ENCODE measurements around the gene HELZ2.

The HELZ2 gene

DNA sequence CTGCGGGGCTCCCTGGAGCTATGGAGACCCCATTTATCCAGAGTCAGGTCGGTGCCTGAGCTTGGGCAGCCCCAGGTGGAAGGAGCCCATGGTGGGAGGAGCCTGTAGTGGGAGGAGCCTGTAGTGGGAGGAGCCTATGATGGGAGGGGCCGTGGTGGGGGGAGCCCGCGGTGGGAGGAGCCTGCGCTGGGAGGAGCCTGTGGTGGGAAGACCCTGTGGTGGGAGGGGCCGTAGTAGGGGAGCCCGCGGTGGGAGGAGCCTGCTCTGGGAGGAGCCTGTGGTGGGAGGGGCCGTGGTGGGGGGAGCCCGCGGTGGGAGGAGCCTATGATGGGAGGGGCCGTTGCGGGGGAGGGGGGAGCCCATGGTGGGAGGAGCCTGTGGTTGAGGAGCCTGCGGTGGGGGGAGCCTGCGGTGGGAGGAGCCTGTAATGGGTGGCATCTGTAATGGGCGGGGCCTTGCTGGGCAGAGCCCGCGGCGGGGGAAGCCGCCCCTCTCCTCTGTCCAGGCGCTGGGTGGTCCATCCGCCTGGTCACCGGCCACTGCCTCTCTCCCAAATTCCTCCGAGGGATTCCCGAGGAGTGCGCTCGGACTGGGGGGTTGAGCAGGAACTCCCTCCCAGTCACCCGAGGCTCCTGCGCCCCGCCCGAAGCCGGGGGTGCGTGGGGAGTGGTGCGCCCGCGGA is 20.6 kb downstream of the HELZ2 start:
- DNase-seq (ENCODE audit: low spot score), result peak; percentile 88

DNA sequence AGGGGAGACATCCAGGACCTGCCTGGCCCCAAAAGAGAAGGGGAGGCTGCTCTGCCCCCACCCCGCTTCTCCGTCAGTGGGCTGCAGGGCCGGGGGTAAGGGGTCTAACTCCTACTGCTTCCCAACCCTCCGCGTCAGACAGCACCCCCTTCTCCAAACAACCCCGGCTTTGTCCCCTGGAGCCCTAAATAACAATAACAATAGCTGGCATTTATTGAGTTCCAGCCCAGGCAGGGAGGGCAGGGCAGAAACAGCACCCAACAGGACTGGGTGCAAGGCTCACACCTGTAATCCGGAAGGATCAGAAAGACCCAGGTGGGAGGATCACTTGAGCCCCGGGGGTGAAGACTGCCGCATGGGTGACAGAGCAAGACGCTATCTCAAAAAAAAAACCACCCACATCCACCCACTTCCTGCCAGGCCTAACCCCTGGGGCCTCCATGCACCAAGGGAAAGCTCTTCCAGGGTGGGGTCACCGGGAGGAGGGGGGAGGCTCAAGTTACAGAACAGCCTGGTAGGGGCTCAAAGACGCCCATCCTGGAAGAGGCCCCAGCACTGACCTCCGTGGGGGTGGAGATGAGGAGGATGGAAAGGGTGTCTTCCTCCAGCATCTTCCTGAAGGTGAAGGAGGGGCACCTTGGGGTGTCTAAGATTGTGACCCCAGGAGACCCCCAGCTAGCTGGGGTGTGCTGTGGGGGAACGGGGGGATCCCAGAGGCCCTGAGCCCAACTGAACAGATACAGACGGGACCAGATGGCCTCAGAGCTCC is 21.4 kb downstream of the HELZ2 start:
- DNase-seq (ENCODE audit: low spot score), result no peak

DNA sequence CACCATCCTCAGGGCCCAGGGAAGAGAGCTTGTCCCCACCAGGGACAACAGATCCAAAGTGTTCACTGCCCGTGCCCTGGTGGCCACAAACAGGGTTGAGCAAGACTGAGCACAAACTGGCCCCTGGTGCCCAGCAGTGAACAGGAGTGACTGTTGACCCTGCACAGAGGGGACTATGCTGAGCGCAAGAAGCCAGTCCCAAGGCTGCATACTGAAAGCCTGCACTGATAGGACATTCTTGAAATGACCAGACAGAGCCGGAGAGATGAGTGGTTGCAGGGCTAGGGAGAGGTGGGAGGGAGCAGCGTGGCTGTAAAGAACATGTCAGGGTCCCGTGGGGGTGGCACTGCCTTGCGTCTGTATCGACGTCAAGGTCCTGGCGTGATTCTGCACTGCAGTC is 23.0 kb downstream of the HELZ2 start:
- DNase-seq (ENCODE audit: low spot score), result no peak

DNA sequence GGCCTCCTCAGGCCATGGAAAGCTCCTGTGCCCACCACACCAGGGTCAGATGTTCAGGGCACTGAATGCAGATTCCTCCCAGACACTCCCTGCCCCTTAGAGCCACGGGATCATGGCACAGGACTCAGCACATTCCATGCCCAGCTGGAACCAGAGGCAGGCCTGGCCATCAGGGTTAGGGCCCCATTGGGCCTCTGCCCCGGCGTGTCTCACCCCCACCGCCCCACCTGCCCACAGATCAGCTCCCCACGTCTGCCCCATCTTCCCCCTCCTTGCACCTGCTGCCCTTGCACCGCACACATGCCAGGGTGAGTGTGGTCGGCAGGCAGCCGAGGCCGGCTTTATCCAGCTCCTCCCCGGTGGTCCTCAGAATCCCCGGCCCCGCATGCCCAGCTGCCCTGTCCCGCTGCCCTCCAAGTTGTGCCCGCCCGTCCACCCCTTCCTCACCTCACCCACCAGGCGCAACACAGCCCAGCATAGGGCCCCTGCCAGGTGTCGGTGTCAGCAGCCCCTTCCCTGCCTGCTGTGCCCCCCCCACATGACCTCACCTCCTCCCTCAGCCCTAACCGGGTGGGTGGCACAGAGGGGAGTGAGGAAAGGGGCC is 24.3 kb downstream of the HELZ2 start:
- DNase-seq (ENCODE audit: low spot score), result no peak

DNA sequence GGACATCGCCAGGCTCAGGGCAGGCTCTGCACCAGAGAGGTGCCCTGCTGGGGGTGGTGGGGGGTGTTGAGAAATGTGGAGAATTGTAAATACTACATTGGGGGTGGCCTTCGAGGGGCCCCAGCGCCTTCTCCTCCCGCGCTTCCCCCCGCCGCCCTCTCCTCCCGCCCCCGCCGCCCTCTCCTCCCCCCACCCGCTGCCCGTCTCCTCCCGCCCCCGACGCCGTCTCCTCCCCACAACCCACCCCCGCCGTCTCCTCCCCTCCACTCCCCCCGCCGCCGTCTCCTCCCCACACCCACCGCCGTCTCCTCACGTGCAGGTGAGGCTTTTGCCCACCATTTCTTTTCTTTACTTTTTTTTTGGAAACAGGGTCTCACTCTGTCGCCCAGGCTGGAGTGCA is 25.0 kb downstream of the HELZ2 start:
- no peak for DNase-seq (ENCODE audit: low spot score)

DNA sequence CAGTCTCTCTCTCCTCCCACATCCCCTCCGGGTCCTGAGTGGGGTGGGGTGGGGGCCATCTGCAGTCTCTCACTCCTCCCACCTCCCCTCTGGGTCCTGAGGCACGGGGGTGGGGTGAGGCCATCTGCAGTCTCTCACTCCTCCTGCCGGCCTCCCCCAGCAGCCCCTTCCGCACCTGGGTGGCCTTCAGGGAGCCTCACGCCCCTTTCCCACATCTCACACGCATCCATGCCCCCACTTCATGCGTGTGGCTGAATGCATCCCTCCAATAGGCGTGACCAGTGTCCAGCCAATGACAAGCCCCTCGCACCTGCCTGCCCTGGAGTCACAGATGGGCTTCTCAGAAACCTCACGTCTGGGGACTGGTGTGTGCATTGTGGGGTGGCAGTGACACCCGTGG is 25.5 kb downstream of the HELZ2 start:
- no peak for DNase-seq (ENCODE audit: low spot score)

DNA sequence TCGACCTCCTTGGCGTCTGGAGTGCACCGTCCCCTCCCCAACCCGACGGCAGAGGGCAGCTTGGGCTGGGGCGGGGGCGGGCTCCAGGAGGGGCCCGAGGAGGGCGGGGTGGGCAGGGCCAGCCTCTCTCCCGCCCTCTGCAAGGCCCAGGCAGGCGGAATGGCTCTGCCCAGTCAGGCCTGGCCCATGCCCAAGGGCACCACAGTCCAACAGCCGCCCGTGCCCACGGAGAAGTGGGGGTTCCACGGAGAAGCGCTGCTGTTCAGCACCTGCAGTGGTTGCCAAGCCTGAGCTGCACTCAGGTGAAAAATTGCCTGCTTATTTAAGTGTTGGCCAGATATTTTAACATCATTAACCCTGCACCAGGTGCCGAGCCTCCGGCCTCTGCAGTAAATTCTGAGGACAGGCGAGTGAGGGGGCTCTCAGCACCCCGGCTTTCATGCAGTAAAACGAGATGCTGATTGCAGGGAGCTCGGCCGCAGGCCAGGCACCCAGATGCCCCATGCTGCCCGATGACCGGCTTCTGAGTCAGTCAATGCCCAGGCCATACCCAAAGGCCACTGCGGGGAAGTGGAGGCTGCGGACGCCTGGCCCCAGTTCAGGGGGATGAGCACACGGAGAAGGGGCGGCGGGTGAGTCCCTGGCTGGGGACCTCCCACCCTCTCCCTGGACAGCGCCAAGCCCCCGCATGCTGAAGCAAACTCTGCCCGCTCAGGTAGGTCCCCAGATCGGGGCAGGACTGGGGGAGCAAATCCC is 26.1 kb downstream of the HELZ2 start, which contains the start of gene SRMS:
Gene SRMS, minus strand, starts transcription at position 25 of the 756 bp plus-strand sequence. CDS start 286 bp downstream, outside the sequence.
- no peak for DNase-seq (ENCODE audit: low spot score)

DNA sequence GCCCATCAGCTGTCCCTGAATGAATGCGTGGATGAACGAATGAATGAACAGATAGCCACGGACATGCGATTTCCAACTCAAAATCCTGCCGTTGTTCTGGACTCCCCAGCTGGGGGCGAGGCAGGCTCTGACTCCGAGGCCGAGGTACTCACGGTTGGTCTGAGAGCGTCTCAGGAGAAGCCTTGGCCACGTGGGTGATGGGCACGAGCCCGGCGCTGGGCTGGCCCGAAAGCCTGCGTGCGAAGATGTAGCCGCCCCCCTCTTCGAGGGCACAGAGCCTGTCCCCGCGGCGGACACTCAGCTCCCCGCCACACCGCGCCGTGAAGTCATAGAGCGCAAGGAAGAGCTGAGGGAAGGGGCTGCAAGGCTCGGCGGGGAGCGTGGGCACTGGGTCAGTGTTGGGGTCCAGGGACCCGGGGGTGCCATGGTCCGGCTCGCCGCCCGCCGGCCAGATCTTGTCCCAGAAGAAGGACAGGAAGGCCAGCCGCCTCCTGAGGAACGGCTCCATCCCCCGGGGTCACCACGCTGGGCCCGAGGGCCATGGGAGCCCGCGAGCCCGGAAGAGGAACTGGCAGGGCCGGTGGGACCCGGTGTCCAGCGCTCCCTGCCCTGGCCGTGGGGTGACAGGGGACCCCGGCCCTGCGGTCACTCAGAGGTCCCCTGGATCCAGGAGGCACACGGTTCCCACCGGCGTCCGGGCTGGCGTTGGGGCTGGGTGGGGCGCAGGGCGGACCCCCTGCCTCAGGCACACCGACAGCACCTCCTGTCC is 26.9 kb downstream of the HELZ2 start:
- DNase-seq (ENCODE audit: low spot score), result no peak

DNA sequence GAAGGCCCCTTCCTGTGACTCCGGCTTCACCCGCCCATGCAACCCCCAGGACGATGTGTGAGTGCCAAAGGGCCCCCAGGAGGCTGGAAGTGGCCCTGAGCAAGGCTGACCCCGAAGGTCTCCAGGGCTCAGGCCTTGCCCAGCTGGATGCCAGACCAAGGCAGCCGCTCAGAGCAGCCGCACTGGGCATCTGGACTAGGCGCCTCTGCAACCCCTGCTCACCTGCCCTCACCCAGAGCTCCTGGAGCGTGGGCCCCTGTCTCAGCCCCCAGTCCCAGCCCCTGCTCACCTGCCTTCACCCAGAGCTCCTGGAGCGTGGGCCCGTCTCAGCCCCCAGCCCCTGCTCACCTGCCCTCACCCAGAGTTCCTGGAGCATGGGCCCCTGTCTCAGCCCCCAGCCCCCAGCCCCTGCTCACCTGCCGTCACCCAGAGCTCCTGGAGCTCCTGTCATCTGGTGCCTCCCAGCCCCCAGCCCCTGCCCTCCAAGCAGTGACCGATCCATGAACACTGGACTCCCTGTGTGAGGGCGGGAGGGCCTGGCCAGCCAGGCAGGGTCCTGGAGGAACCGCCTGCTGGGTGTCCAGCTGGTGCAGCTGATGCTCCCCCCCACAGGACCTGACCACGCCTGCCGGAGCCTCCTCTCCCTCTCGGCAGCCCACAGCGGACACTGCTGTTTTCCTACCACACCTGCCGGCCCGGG is 27.6 kb downstream of the HELZ2 start:
- no peak for DNase-seq (ENCODE audit: low spot score)

DNA sequence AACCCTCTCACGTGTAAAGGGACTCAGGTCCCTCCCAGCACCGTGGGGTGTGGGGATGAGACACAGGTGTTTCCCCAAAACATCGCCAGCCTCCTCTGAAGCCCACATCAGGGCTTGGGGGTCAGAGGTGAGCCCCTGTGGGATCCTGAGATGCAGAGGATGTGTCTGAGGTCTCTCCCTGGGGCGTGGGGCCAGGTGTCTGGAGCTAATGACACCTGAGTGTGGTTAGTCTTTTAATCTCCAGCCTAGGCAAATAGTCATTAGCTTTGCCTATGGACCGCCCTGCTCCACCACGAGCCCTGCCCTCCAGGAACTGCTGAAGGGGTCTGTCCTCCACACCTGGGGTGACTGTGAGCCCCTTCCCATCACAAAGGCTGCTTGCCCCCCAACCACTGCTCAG is 28.2 kb downstream of the HELZ2 start:
- no peak for DNase-seq (ENCODE audit: low spot score)

DNA sequence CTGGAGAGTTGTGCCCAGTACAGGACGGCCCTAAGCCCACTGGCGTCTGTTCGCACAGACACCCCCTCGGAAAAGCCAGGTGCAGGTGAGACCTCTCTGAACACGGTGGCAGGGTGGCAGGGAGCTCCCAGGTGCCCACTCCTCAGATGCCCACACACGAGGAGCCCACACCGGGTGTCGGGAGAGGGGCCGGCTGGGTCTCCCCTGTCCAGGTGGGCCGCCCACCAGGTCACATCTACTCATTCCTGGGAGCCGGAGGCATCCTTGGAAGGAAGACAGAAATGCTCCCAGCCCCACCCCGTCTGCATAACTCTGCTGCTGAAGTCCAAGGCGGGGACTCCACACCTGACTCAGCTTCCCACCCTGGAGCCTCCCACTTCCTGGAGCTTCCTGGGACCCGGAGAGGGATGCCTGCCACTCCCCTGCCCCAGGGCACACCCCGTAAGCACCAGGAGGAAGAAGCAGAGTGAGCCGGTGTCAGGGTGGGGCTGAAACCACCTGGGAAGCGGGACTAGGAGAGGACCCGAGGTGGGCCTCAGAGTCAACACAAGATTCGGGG is 29.0 kb downstream of the HELZ2 start:
- DNase-seq (ENCODE audit: low spot score), result no peak

DNA sequence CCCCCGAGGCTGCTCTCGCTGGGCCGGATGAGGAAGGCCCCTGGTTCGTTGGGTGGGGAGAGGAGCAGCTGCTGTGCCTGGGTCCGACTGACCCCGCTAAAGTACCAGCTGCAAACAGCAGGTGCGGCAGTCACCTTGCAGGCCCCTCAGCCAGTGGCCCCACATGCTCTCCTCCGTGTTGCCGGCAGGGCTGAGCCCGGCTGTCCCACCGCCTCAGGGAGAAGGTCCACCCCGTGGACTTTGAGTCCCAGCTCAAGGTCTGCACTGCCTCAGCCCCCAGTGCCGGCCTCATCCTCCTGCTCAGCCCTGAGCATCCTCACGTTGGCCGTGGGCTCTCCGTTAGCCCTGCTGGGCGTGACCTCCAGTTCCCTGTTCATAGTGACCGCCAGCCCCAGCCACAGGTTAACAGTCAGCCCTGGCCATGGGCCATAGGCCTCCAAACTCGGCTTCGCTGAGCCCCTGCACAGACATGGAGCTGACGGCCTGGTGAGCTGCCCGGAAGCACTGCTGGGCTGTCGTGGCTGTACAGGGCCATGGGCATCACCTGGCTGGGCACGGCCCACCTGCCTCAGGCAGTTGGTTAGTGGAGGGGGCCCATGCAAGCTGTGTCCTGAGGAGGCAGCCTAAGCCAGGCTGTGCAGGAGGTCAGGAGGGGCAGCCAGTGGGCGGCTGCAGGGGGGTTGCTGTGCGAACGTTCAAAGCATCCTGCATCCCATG is 29.6 kb downstream of the HELZ2 start:
- DNase-seq (ENCODE audit: low spot score), result no peak

DNA sequence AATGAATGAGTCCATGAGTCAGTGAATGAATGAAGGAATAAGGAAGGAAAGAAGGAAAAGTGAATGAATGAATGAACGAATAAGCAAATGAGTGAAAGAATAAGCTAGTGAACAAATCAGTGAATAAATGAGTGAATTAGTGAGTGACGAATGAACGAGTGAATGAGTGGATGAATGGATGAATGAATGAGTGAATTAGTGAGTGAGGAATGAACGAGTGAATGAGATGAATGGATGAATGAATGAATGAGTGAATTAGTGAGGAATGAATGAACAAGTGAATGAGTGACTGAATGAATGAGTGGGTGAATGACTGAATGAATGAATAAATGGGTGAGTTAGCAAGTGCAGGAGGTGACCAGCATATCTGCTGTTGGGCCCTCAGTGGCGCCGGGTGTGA is 30.3 kb downstream of the HELZ2 start:
- no peak for DNase-seq (ENCODE audit: low spot score)

DNA sequence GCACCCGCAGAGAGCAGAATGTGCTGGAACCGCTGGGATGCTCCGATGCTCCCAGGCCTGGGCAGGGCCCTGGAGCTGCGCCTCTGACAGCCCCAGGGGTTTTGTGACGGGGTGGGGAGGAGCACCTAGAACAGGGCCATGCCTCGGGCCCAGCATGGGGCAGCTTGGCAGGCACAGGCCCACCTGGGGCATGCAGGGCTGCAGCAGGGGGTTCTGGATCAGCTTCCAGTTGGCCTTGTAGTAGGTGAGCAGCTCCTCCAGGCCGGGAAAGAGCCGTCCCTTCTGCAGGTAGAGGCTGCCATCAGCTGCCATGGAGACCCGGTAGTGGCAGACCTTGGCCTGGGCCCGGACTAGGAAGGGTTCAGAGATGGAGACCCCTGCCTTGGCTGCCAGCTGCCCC is 30.9 kb downstream of the HELZ2 start:
- DNase-seq (ENCODE audit: low spot score), result no peak

DNA sequence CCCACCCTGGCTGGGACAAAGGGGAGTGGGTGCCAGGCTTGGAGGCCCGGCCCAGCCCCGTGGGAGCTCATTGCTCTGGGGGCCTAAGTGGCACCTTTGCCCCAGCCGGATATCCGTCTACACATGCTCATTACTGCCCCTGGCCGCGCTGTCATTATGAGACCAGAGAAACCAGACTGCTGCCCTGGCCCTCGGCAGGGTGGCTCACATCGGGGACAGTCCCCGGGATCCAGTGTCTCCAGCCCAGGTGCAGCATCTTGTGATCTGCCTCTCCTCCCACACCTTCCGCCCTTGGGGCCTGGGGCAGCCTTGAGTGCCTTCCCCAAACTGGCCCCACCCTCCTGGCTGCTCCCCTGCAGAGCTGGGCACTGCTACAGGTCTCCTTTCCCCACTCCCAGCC is 31.3 kb downstream of the HELZ2 start:
- DNase-seq (ENCODE audit: low spot score), result no peak

DNA sequence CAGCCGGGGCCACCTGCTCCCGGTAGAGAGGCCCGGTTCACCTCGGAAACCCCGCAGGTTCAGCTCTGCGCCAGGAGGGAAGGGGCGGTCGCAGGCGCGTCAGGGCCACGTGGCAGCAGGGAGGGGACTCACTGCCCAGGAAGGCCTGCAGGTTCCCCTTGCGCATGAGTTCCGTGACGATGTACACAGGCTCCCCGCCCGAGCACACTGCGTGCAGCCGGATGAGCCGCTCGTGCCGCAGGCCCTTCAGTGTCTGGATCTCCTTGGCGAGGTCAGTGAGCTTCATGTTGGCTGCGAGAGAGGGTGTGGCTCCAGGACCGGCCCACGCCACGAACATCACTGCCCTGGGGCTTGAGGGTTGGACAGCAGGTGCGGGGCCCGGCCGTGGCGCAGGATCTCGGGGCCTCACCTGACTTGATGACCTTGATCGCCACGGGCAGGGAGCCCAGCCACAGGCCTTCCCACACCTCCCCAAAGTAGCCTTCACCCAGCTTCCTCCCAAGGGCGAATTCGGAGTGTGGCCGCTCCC is 31.9 kb downstream of the HELZ2 start:
- DNase-seq (ENCODE audit: low spot score), result no peak

DNA sequence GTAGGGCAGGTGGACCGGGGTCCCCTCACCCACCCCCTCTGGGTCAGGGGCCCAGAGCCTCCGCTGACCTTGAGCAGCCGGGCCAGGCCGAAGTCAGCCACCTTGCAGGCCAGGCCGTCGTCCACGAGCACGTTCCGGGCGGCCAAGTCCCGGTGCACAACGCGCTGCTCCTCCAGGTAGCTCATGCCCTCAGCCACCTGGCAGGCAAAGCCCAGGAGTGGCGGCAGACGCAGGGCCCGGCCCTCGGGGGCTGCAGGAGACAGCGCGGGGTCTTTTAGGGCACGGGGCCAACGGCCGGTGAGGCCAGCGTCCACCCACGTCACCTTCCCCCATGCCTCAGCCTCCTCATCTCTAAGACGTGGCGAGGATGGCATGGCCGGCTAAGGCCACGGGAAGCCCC is 32.7 kb downstream of the HELZ2 start:
- DNase-seq (ENCODE audit: low spot score), result no peak

DNA sequence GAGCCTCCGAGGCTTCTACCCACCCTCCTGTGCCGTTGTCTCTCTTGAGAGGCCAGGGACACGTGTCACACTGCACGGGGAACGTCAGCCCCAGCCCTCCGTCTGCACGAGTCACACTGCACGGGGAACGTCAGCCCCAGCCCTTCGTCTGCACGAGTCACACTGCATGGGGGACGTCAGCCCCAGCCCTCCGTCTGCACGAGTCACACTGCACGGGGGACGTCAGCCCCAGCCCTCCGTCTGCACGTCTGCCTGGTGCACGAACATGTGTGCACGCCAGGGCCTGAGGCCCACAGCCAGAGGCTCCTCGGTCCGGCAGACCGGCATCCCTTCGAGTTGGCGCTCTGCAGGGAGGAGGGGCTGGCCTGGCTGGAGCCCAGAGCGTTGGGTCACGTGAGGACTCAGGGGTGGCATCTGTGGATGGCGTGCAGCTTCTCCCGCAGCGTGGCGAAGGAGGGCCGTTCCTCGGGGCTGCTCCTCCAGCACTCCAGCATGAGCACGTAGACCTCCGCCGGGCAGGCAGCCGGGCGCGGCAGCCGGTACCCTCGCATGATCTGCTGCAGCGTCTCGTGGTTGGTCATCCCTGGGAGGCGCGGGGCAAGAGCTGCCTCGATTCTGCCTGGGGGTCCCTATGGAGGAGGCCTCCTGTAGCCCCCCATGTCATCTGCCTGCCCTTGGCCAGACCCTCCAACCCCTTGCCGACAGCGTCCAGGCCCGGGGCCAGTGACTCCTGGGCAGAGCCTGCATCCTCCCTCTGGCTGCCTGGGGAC is 33.4 kb downstream of the HELZ2 start:
- DNase-seq (ENCODE audit: low spot score), result no peak

Data from D341Med (cell line).